ENCODE results near the gene EYA2. TPM values are rescaled to one million over a fixed set of nuclear protein-coding genes. Genes with fewer than 3 reads are reported as not detected.

Gene EYA2
- total RNA-seq, 1 experiment from 2014 or later: 0.25 TPM

DNA sequence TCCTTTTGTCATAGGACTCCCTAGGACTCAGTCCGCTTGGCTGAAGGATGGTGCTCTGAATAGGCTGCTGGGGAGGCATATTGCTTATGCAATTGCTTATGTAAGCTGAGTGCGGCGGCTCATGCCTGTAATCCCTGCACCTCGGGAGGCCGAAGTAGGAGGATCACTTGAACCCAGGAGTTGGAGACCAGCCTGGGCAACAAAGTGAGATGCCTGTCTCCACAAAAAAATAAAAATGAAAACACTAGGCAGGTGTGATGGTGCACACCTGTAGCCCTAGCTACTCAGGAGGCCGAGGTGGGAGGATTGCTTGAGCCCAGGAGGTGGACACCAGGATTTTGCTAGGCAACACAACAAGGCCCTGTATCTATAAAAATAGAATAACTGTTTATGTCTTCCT lies 81.3 kb downstream of the EYA2 start:
- intact Hi-C loops (cut with micrococcal nuclease; ENCODE audit: unreplicated experiment): no loop called here
- no TSS peak for BruUV-seq (replicated peaks)
- no peaks in the 10 kb centered on the region for H3K9me3 ChIP-seq
- TF ChIP-seq CTCF (IDR thresholded peaks at IDR 0.05; ENCODE audit: insufficient read depth in 1 of 2, low read depth in 1 of 2, low read length in 1 of 2, severe bottlenecking in 1 of 2, unreplicated experiment in 1 of 2): no peak
- H3K27me3 ChIP-seq (replicated peaks; ENCODE audit: control insufficient read depth, insufficient read depth, low read length): no peaks in the 10 kb centered on the region
- ChIA-PET CTCF (no interaction called here), POLR2A (no interaction called here)
- Mint-ChIP-seq H3K4me3 (ENCODE audit: unreplicated experiment) (no peak overlapping the region), H3K9me3 (ENCODE audit: unreplicated experiment) (peaks cover 13% of the 10 kb centered on the region), H3K4me1 (ENCODE audit: low read depth, unreplicated experiment) (peaks cover 4% of the 10 kb centered on the region), H3K27me3 (ENCODE audit: insufficient read depth, unreplicated experiment) (peaks cover 23% of the 10 kb centered on the region), H3K36me3 (ENCODE audit: insufficient read depth, unreplicated experiment) (no peaks in the 10 kb centered on the region), H3K27ac (ENCODE audit: unreplicated experiment) (no peak overlapping the region)
- DNase-seq: no peak
- H3K36me3 ChIP-seq (ENCODE audit: control insufficient read depth, insufficient read depth, low read length): no peaks in the 10 kb centered on the region
- H3K4me1 ChIP-seq: no peaks in the 10 kb centered on the region
- H3K4me3 ChIP-seq (ENCODE audit: low read depth, low read length): no peak overlapping the region

GRCh38 chr20:46977204-46977603 lies 82.6 kb downstream of the EYA2 start:
- ChIA-PET POLR2A (no interaction called here), CTCF (no interaction called here)
- no peaks in the 10 kb centered on the region for H3K4me1 Mint-ChIP-seq (ENCODE audit: low read depth, unreplicated experiment)
- no peaks in the 10 kb centered on the region for H3K4me1 ChIP-seq
- H3K9me3 ChIP-seq: no peaks in the 10 kb centered on the region
- peaks cover 22% of the 10 kb centered on the region for H3K27me3 Mint-ChIP-seq (ENCODE audit: insufficient read depth, unreplicated experiment)
- intact Hi-C loops (cut with micrococcal nuclease; ENCODE audit: unreplicated experiment): no loop called here
- H3K36me3 Mint-ChIP-seq (ENCODE audit: insufficient read depth, unreplicated experiment): no peaks in the 10 kb centered on the region
- no peak for DNase-seq
- no peak overlapping the region for H3K4me3 ChIP-seq (ENCODE audit: low read depth, low read length)
- no peak overlapping the region for H3K27ac Mint-ChIP-seq (ENCODE audit: unreplicated experiment)
- H3K9me3 Mint-ChIP-seq (ENCODE audit: unreplicated experiment): peaks cover 3% of the 10 kb centered on the region
- no peak for TF ChIP-seq CTCF (IDR thresholded peaks at IDR 0.05; ENCODE audit: insufficient read depth in 1 of 2, low read depth in 1 of 2, low read length in 1 of 2, severe bottlenecking in 1 of 2, unreplicated experiment in 1 of 2)
- no peaks in the 10 kb centered on the region for H3K36me3 ChIP-seq (ENCODE audit: control insufficient read depth, insufficient read depth, low read length)
- H3K27me3 ChIP-seq (replicated peaks; ENCODE audit: control insufficient read depth, insufficient read depth, low read length): no peaks in the 10 kb centered on the region
- H3K4me3 Mint-ChIP-seq (ENCODE audit: unreplicated experiment): no peak overlapping the region
- no TSS peak for BruUV-seq (replicated peaks)

DNA sequence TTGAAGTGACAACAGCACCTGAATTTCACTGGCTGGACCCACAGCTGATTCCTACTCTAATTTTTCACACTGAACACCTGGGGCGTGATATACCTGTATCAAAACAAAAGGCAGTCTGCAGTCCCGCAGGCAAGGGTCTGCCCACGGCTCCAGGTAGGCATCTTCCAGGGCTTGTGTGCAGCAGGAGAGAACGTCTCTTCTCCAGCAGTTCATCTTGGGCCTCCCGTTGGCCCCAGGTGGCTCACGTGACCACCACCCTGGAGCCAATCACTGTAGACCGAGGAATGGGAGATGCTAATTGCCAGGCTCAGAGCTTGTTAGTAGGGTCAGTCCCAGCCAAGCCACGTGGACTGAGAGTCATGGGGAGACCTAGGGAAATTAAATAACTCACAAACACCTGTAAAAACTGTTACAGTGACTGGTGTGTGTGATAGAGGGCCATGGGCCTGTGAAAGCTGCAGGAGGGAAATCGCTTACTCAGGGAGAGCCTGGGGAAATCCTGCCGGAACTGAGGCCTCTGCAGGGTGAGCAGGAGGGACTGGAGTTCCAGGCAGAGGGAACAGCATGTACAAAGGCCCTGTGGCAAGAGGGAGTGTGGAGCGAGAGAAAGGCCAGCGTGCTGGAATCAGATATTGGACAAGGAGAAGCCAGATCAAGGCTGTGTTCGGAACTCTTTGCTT lies 83.4 kb downstream of the EYA2 start:
- TF ChIP-seq CTCF (IDR thresholded peaks at IDR 0.05; ENCODE audit: insufficient read depth in 1 of 2, low read depth in 1 of 2, low read length in 1 of 2, severe bottlenecking in 1 of 2, unreplicated experiment in 1 of 2): no peak
- no peaks in the 10 kb centered on the region for H3K4me1 ChIP-seq
- no peaks in the 10 kb centered on the region for H3K36me3 ChIP-seq (ENCODE audit: control insufficient read depth, insufficient read depth, low read length)
- DNase-seq: no peak
- Mint-ChIP-seq H3K27ac (ENCODE audit: unreplicated experiment) (no peak overlapping the region), H3K4me3 (ENCODE audit: unreplicated experiment) (no peak overlapping the region), H3K9me3 (ENCODE audit: unreplicated experiment) (peaks cover 10% of the 10 kb centered on the region), H3K27me3 (ENCODE audit: insufficient read depth, unreplicated experiment) (peaks cover 22% of the 10 kb centered on the region), H3K4me1 (ENCODE audit: low read depth, unreplicated experiment) (no peaks in the 10 kb centered on the region), H3K36me3 (ENCODE audit: insufficient read depth, unreplicated experiment) (no peaks in the 10 kb centered on the region)
- no peak overlapping the region for H3K4me3 ChIP-seq (ENCODE audit: low read depth, low read length)
- H3K9me3 ChIP-seq: no peaks in the 10 kb centered on the region
- BruUV-seq (replicated peaks): no TSS peak
- CTCF ChIA-PET: no interaction called here
- no peaks in the 10 kb centered on the region for H3K27me3 ChIP-seq (replicated peaks; ENCODE audit: control insufficient read depth, insufficient read depth, low read length)
- intact Hi-C loops (cut with micrococcal nuclease; ENCODE audit: unreplicated experiment): no loop called here
- POLR2A ChIA-PET: no interaction called here

All from Caco-2 (cell line).